Dermis microvascular lymphatic vessel endothelial cell (primary cell): Measurements from ENCODE around the gene ZNF768. TPM values are rescaled to one million over a fixed set of nuclear protein-coding genes. Genes with fewer than 3 reads are reported as not detected.

Source experiments
- total RNA-seq: library from RNA; depleted of rRNA; stranded (reverse); fragments of >200 nt; gene quantifications from 2 replicates; pipeline ENCODE4 v1.2.1, GENCODE V29; 2014

Gene ZNF768
- total RNA-seq, 1 donor from 2014 or later = 13.7 TPM

Other genes with a start within 250 kb of the ZNF768 start
- 34.1 and 35.5 TPM in 2 replicates for gene CD2BP2, start 171.3 kb downstream of the ZNF768 start, total RNA-seq
- gene TBC1D10B, start 156.1 kb downstream of the ZNF768 start, total RNA-seq = 22.2 and 31.9 TPM in 2 replicates
- gene MYL11, start 151.8 kb downstream of the ZNF768 start, total RNA-seq = 0.64 TPM in 1 of 2 replicates, not detected in the other
- under 0.01 and 0.38 TPM in 2 replicates for gene SEPTIN1, start 144.0 kb downstream of the ZNF768 start, total RNA-seq
- gene ZNF48, start 131.1 kb downstream of the ZNF768 start, total RNA-seq = 11.4 and 15.2 TPM in 2 replicates
- gene ZNF771, start 119.0 kb downstream of the ZNF768 start, total RNA-seq = 7.6 and 14.0 TPM in 2 replicates
- 80.9 and 89.8 TPM in 2 replicates for gene DCTPP1, start 96.5 kb downstream of the ZNF768 start, total RNA-seq
- 13.6 and 24.9 TPM in 2 replicates for gene SEPHS2, start 80.7 kb downstream of the ZNF768 start, total RNA-seq
- not detected in 2 replicates for gene ITGAL, start 53.8 kb downstream of the ZNF768 start, total RNA-seq
- gene ZNF747, start 8.3 kb upstream of the ZNF768 start, total RNA-seq = 5.8 and 7.6 TPM in 2 replicates
- 3.1 and 4.3 TPM in 2 replicates for gene ZNF764, start 31.8 kb upstream of the ZNF768 start, total RNA-seq
- gene ZNF688, start 45.1 kb upstream of the ZNF768 start, total RNA-seq = 3.9 and 6.7 TPM in 2 replicates
- 6.4 and 9.6 TPM in 2 replicates for gene ZNF785, start 59.1 kb upstream of the ZNF768 start, total RNA-seq
- gene ZNF689, start 83.8 kb upstream of the ZNF768 start, total RNA-seq = 3.2 and 4.9 TPM in 2 replicates
- 4.5 and 7.6 TPM in 2 replicates for gene PRR14, start 124.4 kb upstream of the ZNF768 start, total RNA-seq
- gene FBRS, start 131.9 kb upstream of the ZNF768 start, total RNA-seq = 6.9 and 13.4 TPM in 2 replicates
- gene SRCAP, start 172.6 kb upstream of the ZNF768 start, total RNA-seq = 16.6 and 29.3 TPM in 2 replicates
- 14.9 and 21.1 TPM in 2 replicates for gene PHKG2, start 221.9 kb upstream of the ZNF768 start, total RNA-seq
- 0.89 and 0.90 TPM in 2 replicates for gene CFAP119, start 235.5 kb upstream of the ZNF768 start, total RNA-seq
- 41.0 and 50.3 TPM in 2 replicates for gene RNF40, start 235.8 kb upstream of the ZNF768 start, total RNA-seq